Endothelial cell of umbilical vein (primary cell): ENCODE data around the gene RND2. TPM values are rescaled to one million over a fixed set of nuclear protein-coding genes. Genes with fewer than 3 reads are reported as not detected.

Experiments
- BruUV-seq: library from RNA; stranded (reverse); fragments of 400-500 nt; replicated peaks from 2 replicates; lab custom pipeline; 2021; lab: Mats Ljungman, UMichigan
- CTCF ChIA-PET: fragments of 300-600, 350-600 bp; sonication (Branson Sonifier 250); formaldehyde crosslinking; loops from one replicate; lab custom pipeline; 2021; ENCODE audit warnings: antibody characterized with exemption, inconsistent platforms; lab: Charles Lee
- POLR2A ChIA-PET: fragments of 300-600, 350-600 bp; sonication (Branson Sonifier 250); formaldehyde crosslinking; loops from one replicate; lab custom pipeline; 2021; ENCODE audit warnings: antibody characterized with exemption, inconsistent platforms; lab: Charles Lee
- DNase-seq: peaks from one replicate; pipeline ENCODE4 v3.0.0-alpha.2; 2011; ENCODE audit warnings: low read depth, low spot score
- FAIRE-seq: peaks from 2 replicates; lab custom pipeline; 2011; peaks lifted over from hg19 to GRCh38; lab: Jason Lieb, UNC
- H2AFZ ChIP-seq: 2 replicates; pipeline ENCODE4 v1.6.0; 2012; ENCODE audit warnings: low read depth, low read length, control low read depth, inconsistent platforms
- H3K27ac ChIP-seq: 2 replicates; pipeline ENCODE4 v1.5.1; 2011; ENCODE audit warnings: low read depth, mild to moderate bottlenecking, control low read depth, low read length, moderate library complexity; ENCODE audit not compliant: insufficient read depth
- H3K27me3 ChIP-seq, 2 experiments: 2 replicates each; pipeline versions ENCODE4 v1.6.0 to v1.6.1; 2011; ENCODE audit warnings: low read length in 2 of 2, mixed read lengths in 1 of 2; ENCODE audit not compliant: control insufficient read depth in 2 of 2, insufficient read depth in 2 of 2
- H3K36me3 ChIP-seq, 2 experiments: 2 replicates in 1 of 2; 3 replicates in 1 of 2; pipeline ENCODE4 v1.5.1; 2011; ENCODE audit warnings: low read length in 2 of 2, mild to moderate bottlenecking in 1 of 2, moderate library complexity in 1 of 2; ENCODE audit not compliant: control insufficient read depth in 2 of 2, insufficient read depth in 2 of 2; ENCODE audit errors: extremely low read depth in 1 of 2
- H3K4me1 ChIP-seq: 3 replicates; pipeline ENCODE4 v1.5.1; 2011; ENCODE audit warnings: mild to moderate bottlenecking, low read length; ENCODE audit not compliant: control insufficient read depth, insufficient read depth; ENCODE audit errors: extremely low read depth
- H3K4me2 ChIP-seq: 2 replicates; pipeline ENCODE4 v1.6.1; 2011; ENCODE audit warnings: low read length, control low read depth, mixed read lengths; ENCODE audit not compliant: insufficient read depth
- H3K4me3 ChIP-seq, 3 experiments: fragments of 200-600 bp in 1 of 3; sonication (generic), shearing (Covaris generic) in 1 of 3; replicated peaks in 1 of 3; 2 replicates each; pipeline ENCODE4 v1.5.1; 2011 to 2016; ENCODE audit warnings: control low read depth in 3 of 3, low read length in 3 of 3, mild to moderate bottlenecking in 2 of 3, inconsistent platforms in 1 of 3, low read depth in 1 of 3, moderate library complexity in 1 of 3; ENCODE audit not compliant: insufficient read depth in 1 of 3
- H3K79me2 ChIP-seq: 2 replicates; pipeline ENCODE4 v1.6.0; 2012; ENCODE audit warnings: low read length, inconsistent platforms; ENCODE audit not compliant: control insufficient read depth, insufficient read depth
- H3K9ac ChIP-seq: replicated peaks from 2 replicates; pipeline ENCODE3; 2011; ENCODE audit warnings: low read length, control low read depth; ENCODE audit not compliant: insufficient read depth; ENCODE audit errors: extremely low read depth
- H3K9me1 ChIP-seq: replicated peaks from 3 replicates; pipeline ENCODE4 v1.6.0; 2011; ENCODE audit warnings: mild to moderate bottlenecking, low read length; ENCODE audit not compliant: control insufficient read depth, insufficient read depth; ENCODE audit errors: extremely low read depth
- H3K9me3 ChIP-seq: replicated peaks from 2 replicates; pipeline ENCODE4 v1.5.1; 2012; ENCODE audit warnings: low read length, inconsistent platforms; ENCODE audit not compliant: control insufficient read depth, insufficient read depth
- H4K20me1 ChIP-seq: replicated peaks from 2 replicates; pipeline ENCODE3; 2011; ENCODE audit warnings: mild to moderate bottlenecking, low read length; ENCODE audit not compliant: control insufficient read depth, insufficient read depth; ENCODE audit errors: extremely low read depth
- EZH2 ChIP-seq: IDR thresholded peaks from 2 replicates; pipeline ENCODE4 v1.6.1; 2012; ENCODE audit warnings: borderline replicate concordance, low read depth, mild to moderate bottlenecking, moderate library complexity, low read length, inconsistent platforms; ENCODE audit not compliant: severe bottlenecking
- FOS ChIP-seq: IDR thresholded peaks from 2 replicates; pipeline ENCODE4 v1.6.1; 2011; ENCODE audit warnings: mild to moderate bottlenecking, low read length, moderate library complexity, borderline replicate concordance; ENCODE audit not compliant: insufficient read depth
- GATA2 ChIP-seq: IDR thresholded peaks from 2 replicates; pipeline ENCODE4 v1.7.0; 2011; ENCODE audit warnings: low read depth, mild to moderate bottlenecking, moderate library complexity, mixed read lengths, low read length; ENCODE audit not compliant: insufficient read length, insufficient read depth
- JUN ChIP-seq: IDR thresholded peaks from 2 replicates; pipeline ENCODE4 v1.6.1; 2011; ENCODE audit warnings: borderline replicate concordance, low read depth; ENCODE audit not compliant: insufficient read length, insufficient read depth
- MYC ChIP-seq: IDR thresholded peaks from one replicate; pipeline ENCODE4 v1.6.1; 2011; ENCODE audit warnings: mild to moderate bottlenecking, low read depth, low read length
- POLR2A ChIP-seq: IDR thresholded peaks from 2 replicates; pipeline ENCODE4 v1.6.1; 2012; ENCODE audit warnings: low read depth, mild to moderate bottlenecking, control low read depth, low read length
- POLR2AphosphoS5 ChIP-seq: IDR thresholded peaks from 2 replicates; pipeline ENCODE4 v1.6.1; 2012; ENCODE audit warnings: low read depth, mild to moderate bottlenecking, control low read depth, low read length, moderate library complexity; ENCODE audit not compliant: insufficient read depth
- dilution Hi-C: fragments of 300-500 bp; cut with MboI; formaldehyde crosslinking; loops from one replicate; pipeline ENCODE4 v1.15.0; 2019; ENCODE audit warnings: low sequenced_read_pairs; ENCODE audit not compliant: extremely low pct_ligation_motif_present
- intact Hi-C: fragments of 100-400 bp; cut with micrococcal nuclease; formaldehyde crosslinking; loops from one replicate; pipeline ENCODE4 v1.10.0; 2022
- polyA plus RNA-seq, 4 experiments: library from polyadenylated mRNA; depleted of rRNA in 3 of 4; stranded (reverse) in 3 of 4; unstranded in 1 of 4; fragments of >200 nt; gene quantifications; 2 replicates each; pipeline versions ENCODE4 v1.2.1 to v1.2.3, GENCODE V29; 2011 to 2012; ENCODE audit warnings: missing spikeins in 1 of 4
- total RNA-seq: library from RNA; stranded (reverse); gene quantifications from 2 replicates; pipeline ENCODE4 v1.2.3, GENCODE V29; 2021
- TF ChIP-seq, protein P1 (sequence below), 2 donors: IDR thresholded peaks; 1 replicate in 1 of 2; 2 replicates in 1 of 2; pipeline ENCODE4 v1.5.1; 2011; ENCODE audit warnings: low read length in 2 of 2, mild to moderate bottlenecking in 2 of 2, moderate library complexity in 2 of 2, control low read depth in 1 of 2, inconsistent platforms in 1 of 2, low read depth in 1 of 2; ENCODE audit not compliant: insufficient read depth in 1 of 2; ENCODE audit errors: extremely low read depth in 1 of 2
- TF ChIP-seq, protein P2 (sequence below): IDR thresholded peaks from 2 replicates; pipeline ENCODE4 v1.6.1; 2011; ENCODE audit not compliant: insufficient read depth, insufficient read length

Gene RND2
- total and polyA plus RNA-seq, 2 donors (not counting 3 experiments of a cell fraction or from before 2014, with no cell fraction given), result 0.81 to 0.97 TPM

- H3K9me3 ChIP-seq, result no peaks in the 10 kb centered on the region
- no peak overlapping the region for H3K9ac ChIP-seq
- H3K79me2 ChIP-seq, result no peaks in the 10 kb centered on the region
- ChIA-PET CTCF (interaction anchor here (1.8 kb wide), 1 partner anchor 10 kb away, joined by 6 read pairs; no protein-coding TSS in a partner anchor), POLR2A (no interaction called here)
- H3K36me3 ChIP-seq, result no peaks in the 10 kb centered on the region
- DNase-seq (no peak), FAIRE-seq (no peak)
- TF ChIP-seq EZH2, result no peak
- no peak for TF ChIP-seq FOS
- TF ChIP-seq GATA2, result no peak
- no peak for TF ChIP-seq JUN
- TF ChIP-seq, protein P1, sequence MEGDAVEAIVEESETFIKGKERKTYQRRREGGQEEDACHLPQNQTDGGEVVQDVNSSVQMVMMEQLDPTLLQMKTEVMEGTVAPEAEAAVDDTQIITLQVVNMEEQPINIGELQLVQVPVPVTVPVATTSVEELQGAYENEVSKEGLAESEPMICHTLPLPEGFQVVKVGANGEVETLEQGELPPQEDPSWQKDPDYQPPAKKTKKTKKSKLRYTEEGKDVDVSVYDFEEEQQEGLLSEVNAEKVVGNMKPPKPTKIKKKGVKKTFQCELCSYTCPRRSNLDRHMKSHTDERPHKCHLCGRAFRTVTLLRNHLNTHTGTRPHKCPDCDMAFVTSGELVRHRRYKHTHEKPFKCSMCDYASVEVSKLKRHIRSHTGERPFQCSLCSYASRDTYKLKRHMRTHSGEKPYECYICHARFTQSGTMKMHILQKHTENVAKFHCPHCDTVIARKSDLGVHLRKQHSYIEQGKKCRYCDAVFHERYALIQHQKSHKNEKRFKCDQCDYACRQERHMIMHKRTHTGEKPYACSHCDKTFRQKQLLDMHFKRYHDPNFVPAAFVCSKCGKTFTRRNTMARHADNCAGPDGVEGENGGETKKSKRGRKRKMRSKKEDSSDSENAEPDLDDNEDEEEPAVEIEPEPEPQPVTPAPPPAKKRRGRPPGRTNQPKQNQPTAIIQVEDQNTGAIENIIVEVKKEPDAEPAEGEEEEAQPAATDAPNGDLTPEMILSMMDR (IDR thresholded peaks at IDR 0.05; ENCODE audit: extremely low read depth in 1 of 2, insufficient read depth in 1 of 2, low read depth in 1 of 2, low read length in 2 of 2), result no peak
- TF ChIP-seq MYC, result no peak
- TF ChIP-seq POLR2A, result no peak
- TF ChIP-seq POLR2AphosphoS5, result no peak
- TF ChIP-seq, protein P2, sequence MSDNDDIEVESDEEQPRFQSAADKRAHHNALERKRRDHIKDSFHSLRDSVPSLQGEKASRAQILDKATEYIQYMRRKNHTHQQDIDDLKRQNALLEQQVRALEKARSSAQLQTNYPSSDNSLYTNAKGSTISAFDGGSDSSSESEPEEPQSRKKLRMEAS, result no peak
- no peak overlapping the region for H3K4me2 ChIP-seq
- H2AFZ ChIP-seq, result no peak overlapping the region
- intact Hi-C loops, result no loop called here
- H3K27me3 ChIP-seq, result peaks cover 0 to 1% of the 10 kb centered on the region in 2 experiments
- no peaks in the 10 kb centered on the region for H3K4me1 ChIP-seq
- BruUV-seq, result no TSS peak
- dilution Hi-C loops, result no loop called here
- no peak overlapping the region for H3K27ac ChIP-seq
- H3K9me1 ChIP-seq, result no peaks in the 10 kb centered on the region
- no peaks in the 10 kb centered on the region for H4K20me1 ChIP-seq
- H3K4me3 ChIP-seq, result no peak overlapping the region
These were observed 9.2 kb downstream of the RND2 start for GRCh38 chr17:43033948-43034881.
